PC-9 (cell line): ENCODE measurements around the gene C19orf38. TPM values are rescaled to one million over a fixed set of nuclear protein-coding genes. Genes with fewer than 3 reads are reported as not detected.

Experiments used
- BruUV-seq: library from RNA; stranded (reverse); fragments of 400-500 nt; replicated peaks from 2 replicates; lab custom pipeline; 2021; lab: Mats Ljungman, UMichigan
- CTCF ChIA-PET: fragments of 300-600 bp; sonication (Branson Sonifier 250); formaldehyde crosslinking; loops from one replicate; lab custom pipeline; 2022; ENCODE audit warnings: antibody characterized with exemption; lab: Charles Lee
- POLR2A ChIA-PET: fragments of 300-600 bp; sonication (Branson Sonifier 250); formaldehyde crosslinking; loops from one replicate; lab custom pipeline; 2022; ENCODE audit warnings: antibody characterized with exemption; ENCODE audit not compliant: unreplicated experiment; lab: Charles Lee
- DNase-seq, 2 experiments: peaks; one replicate each; pipeline versions ENCODE4 v3.0.0 to v3.0.0-alpha.2; 2015 to 2022; ENCODE audit warnings: mixed read lengths in 1 of 2
- H2AFZ ChIP-seq: fragments of 200-600 bp; sonication (generic); 2 replicates; pipeline ENCODE4 v1.8.1; 2017; ENCODE audit warnings: antibody characterized with exemption
- H3F3A ChIP-seq: fragments of 200-600 bp; sonication (generic); 2 replicates; pipeline ENCODE4 v1.8.1; 2017; ENCODE audit warnings: antibody characterized with exemption, mild to moderate bottlenecking, low read depth; ENCODE audit not compliant: insufficient read depth
- H3K27ac ChIP-seq: fragments of 200-600 bp; sonication (generic); 2 replicates; pipeline ENCODE4 v1.6.1; 2016; ENCODE audit warnings: mixed run types
- H3K27me3 ChIP-seq: fragments of 200-600 bp; sonication (generic); 2 replicates; pipeline ENCODE4 v1.6.1; 2016; ENCODE audit warnings: low read depth, mixed run types; ENCODE audit not compliant: insufficient read depth
- H3K36me3 ChIP-seq: fragments of 200-600 bp; sonication (generic); 2 replicates; pipeline ENCODE4 v1.6.1; 2016; ENCODE audit warnings: low read depth, mixed run types
- H3K4me1 ChIP-seq: fragments of 200-600 bp; sonication (generic); replicated peaks from 2 replicates; pipeline ENCODE4 v1.6.1; 2016; ENCODE audit warnings: mixed run types; ENCODE audit not compliant: insufficient read depth
- H3K4me2 ChIP-seq: fragments of 200-600 bp; sonication (generic); 2 replicates; pipeline ENCODE4 v1.6.1; 2017; ENCODE audit warnings: mixed run types
- H3K4me3 ChIP-seq: fragments of 200-600 bp; sonication (generic); 2 replicates; pipeline ENCODE4 v1.6.1; 2016; ENCODE audit warnings: mixed run types
- H3K79me2 ChIP-seq: fragments of 200-600 bp; sonication (generic); 2 replicates; pipeline ENCODE4 v1.6.1; 2017; ENCODE audit warnings: low read depth, mixed run types
- H3K9me2 ChIP-seq: fragments of 200-600 bp; sonication (generic); 2 replicates; pipeline ENCODE4 v1.8.1; 2017; ENCODE audit warnings: mild to moderate bottlenecking; ENCODE audit not compliant: insufficient read depth
- H3K9me3 ChIP-seq: fragments of 200-600 bp; sonication (generic); 2 replicates; pipeline ENCODE4 v1.8.1; 2016; ENCODE audit warnings: low read depth; ENCODE audit not compliant: insufficient read depth
- H4K20me1 ChIP-seq: fragments of 200-600 bp; sonication (generic); 2 replicates; pipeline ENCODE4 v1.8.1; 2017; ENCODE audit not compliant: insufficient read depth
- EZH2 ChIP-seq: fragments of 200-600 bp; sonication (generic); IDR thresholded peaks from 2 replicates; pipeline ENCODE4 v1.8.0; 2017; ENCODE audit warnings: antibody characterized with exemption, low read depth
- intact Hi-C: fragments of 100-400 bp; cut with micrococcal nuclease; formaldehyde crosslinking; loops from one replicate; pipeline ENCODE4 v1.10.0; 2022; ENCODE audit not compliant: unreplicated experiment
- total RNA-seq: library from RNA; stranded (reverse); gene quantifications from 2 replicates; pipeline ENCODE4 v1.2.3, GENCODE V29; 2021
- TF ChIP-seq, protein P1 (sequence below): fragments of 200-600 bp; sonication (generic); conservative IDR thresholded peaks from 2 replicates; pipeline ENCODE4 v1.6.1; 2017; ENCODE audit warnings: mixed run types, antibody characterized with exemption, mild to moderate bottlenecking, moderate library complexity

Gene C19orf38
- total RNA-seq, 1 experiment from 2014 or later = 0.59 TPM

DNA sequence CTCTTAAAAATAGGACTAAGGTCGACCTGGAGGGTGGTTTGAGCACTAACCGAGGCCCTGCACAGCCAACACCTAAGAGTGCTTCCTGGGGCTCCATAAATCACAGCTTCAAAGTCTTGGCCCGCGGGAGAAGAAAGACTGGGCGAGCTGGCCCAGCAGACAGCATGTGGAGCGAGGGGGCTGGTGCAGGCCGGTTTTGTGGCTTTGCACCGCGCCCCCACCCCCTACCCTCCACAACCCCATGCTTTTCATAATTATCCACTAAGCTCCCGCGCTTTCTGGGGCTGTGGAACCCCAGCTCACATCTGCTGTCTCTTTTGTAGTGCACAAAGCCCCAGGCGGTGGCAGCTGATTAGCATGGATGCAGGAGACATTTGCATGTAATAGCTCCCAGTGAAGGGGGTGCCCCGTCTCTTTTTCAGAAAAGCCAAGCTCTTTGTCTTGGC is 40.2 kb downstream of the C19orf38 start:
- intact Hi-C loops = no loop called here
- no peak for TF ChIP-seq EZH2
- TF ChIP-seq, protein P1, sequence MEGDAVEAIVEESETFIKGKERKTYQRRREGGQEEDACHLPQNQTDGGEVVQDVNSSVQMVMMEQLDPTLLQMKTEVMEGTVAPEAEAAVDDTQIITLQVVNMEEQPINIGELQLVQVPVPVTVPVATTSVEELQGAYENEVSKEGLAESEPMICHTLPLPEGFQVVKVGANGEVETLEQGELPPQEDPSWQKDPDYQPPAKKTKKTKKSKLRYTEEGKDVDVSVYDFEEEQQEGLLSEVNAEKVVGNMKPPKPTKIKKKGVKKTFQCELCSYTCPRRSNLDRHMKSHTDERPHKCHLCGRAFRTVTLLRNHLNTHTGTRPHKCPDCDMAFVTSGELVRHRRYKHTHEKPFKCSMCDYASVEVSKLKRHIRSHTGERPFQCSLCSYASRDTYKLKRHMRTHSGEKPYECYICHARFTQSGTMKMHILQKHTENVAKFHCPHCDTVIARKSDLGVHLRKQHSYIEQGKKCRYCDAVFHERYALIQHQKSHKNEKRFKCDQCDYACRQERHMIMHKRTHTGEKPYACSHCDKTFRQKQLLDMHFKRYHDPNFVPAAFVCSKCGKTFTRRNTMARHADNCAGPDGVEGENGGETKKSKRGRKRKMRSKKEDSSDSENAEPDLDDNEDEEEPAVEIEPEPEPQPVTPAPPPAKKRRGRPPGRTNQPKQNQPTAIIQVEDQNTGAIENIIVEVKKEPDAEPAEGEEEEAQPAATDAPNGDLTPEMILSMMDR = no peak
- ChIA-PET CTCF (interaction anchor here (0.6 to 0.8 kb wide), 2 partner anchors 23 to 69 kb away, joined by 3 read pairs; no protein-coding TSS in a partner anchor), POLR2A (no interaction called here)
- 0 out of 2 replicates have a peak, but pooled peaks cover 6% of the 10 kb centered on the region for H3K4me1 ChIP-seq
- BruUV-seq = no TSS peak
- no peaks in the 10 kb centered on the region for H3K36me3 ChIP-seq
- H3K9me2 ChIP-seq = no peaks in the 10 kb centered on the region
- H2AFZ ChIP-seq = no peak overlapping the region
- no peak overlapping the region for H3K4me2 ChIP-seq
- H3K27me3 ChIP-seq = no peaks in the 10 kb centered on the region
- H3K9me3 ChIP-seq = no peaks in the 10 kb centered on the region
- H3F3A ChIP-seq = peaks cover 21% of the 10 kb centered on the region
- no peak overlapping the region for H3K27ac ChIP-seq
- H3K79me2 ChIP-seq = peaks cover 61% of the 10 kb centered on the region
- H3K4me3 ChIP-seq = no peak overlapping the region
- no peak for DNase-seq
- peaks cover 18% of the 10 kb centered on the region for H4K20me1 ChIP-seq

DNA sequence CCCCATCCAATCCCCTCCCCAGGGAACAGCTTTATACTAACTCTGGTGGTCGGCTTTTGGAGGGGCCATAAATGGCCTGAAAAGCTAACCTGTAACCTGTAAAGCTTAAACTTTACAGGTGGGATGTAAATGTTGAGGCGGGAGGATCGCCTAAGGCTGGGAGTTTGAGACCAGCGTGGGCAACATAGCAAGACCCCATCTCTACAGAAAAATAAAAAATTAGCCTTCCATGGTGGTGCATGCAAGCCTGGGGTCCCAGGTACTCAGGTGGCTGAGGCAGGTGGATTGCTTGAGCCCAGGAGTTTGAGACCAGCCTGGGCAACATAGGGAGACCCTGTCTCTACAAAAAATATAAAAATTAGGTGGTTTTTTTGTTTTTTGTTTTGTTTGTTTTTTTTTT is 41.7 kb downstream of the C19orf38 start:
- no peak for DNase-seq
- no peak overlapping the region for H2AFZ ChIP-seq
- H3K36me3 ChIP-seq = no peaks in the 10 kb centered on the region
- TF ChIP-seq, protein P1 = no peak
- TF ChIP-seq EZH2 = no peak
- no peaks in the 10 kb centered on the region for H3K9me3 ChIP-seq
- H4K20me1 ChIP-seq = peaks cover 21% of the 10 kb centered on the region
- H3K4me3 ChIP-seq = no peak overlapping the region
- CTCF ChIA-PET = interaction anchor here (0.6 kb wide), 1 partner anchor 35 kb away, joined by 4 read pairs; no protein-coding TSS in a partner anchor
- no peak overlapping the region for H3K27ac ChIP-seq
- H3K4me1 ChIP-seq = no peaks in the 10 kb centered on the region
- no peak overlapping the region for H3K4me2 ChIP-seq
- intact Hi-C loops = no loop called here
- H3K79me2 ChIP-seq = peaks cover 64% of the 10 kb centered on the region
- H3K27me3 ChIP-seq = no peaks in the 10 kb centered on the region
- BruUV-seq = no TSS peak
- POLR2A ChIA-PET = no interaction called here
- H3F3A ChIP-seq = peaks cover 12% of the 10 kb centered on the region
- no peaks in the 10 kb centered on the region for H3K9me2 ChIP-seq

DNA sequence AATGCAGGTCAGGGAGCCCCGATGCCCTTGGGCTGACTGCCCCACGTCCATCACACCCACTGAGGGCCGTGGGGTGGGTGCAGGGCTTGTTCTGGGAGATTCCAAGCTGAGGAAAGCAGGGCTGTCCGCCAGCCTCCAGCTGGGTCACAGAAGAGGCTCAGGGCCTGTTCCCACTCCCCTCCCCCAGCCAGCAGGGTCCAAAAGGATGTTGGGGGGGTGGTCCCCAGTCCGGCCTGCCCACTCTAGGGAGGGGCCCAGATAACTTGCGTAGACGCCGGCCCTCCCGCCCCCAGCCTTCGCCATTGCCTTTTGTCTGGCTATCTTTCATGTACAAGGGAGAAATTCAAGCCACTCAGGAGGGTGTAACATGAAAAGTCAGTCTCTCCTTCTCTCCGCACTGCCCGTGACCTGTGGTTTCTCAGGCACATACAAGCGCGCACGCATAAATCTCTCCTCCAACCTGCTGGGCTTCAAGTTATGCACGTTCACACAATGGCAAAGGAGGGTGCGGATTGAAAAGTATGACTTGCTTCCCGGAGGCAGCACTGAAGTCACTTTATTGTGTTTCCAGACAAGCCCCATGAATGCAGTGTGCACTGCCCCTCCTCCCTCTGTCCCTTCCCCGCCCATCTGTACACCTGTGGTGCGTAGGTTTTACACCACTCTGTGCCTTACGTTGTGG is 43.3 kb downstream of the C19orf38 start:
- POLR2A ChIA-PET = no interaction called here
- Histone ChIP-seq H3K27ac (no peak overlapping the region), H3F3A (peaks cover 4% of the 10 kb centered on the region; the same call in 1 of the 2 replicates), H4K20me1 (peaks cover 26% of the 10 kb centered on the region), H3K9me3 (no peaks in the 10 kb centered on the region), H2AFZ (no peak overlapping the region), H3K4me2 (no peak overlapping the region), H3K4me3 (no peak overlapping the region), H3K4me1 (0 out of 2 replicates have a peak, but pooled peaks cover 1% of the 10 kb centered on the region), H3K9me2 (no peaks in the 10 kb centered on the region), H3K79me2 (peaks cover 64% of the 10 kb centered on the region), H3K36me3 (no peaks in the 10 kb centered on the region), H3K27me3 (no peaks in the 10 kb centered on the region)
- CTCF ChIA-PET = no interaction called here
- no peak for TF ChIP-seq EZH2
- TF ChIP-seq, protein P1 = no peak
- intact Hi-C loops = no loop called here
- DNase-seq = no peak
- no TSS peak for BruUV-seq
